Erythroblast (primary cell): ENCODE results near the gene SARDH.

ENCODE experiments used
- GATA1 ChIP-seq: IDR thresholded peaks from 2 replicates; pipeline ENCODE4 v1.6.1; 2011; ENCODE audit warnings: low read depth, mild to moderate bottlenecking, control low read depth, low read length, moderate library complexity
- POLR2A ChIP-seq: IDR thresholded peaks from 2 replicates; pipeline ENCODE4 v1.6.1; 2011; ENCODE audit warnings: mild to moderate bottlenecking, low read length

DNA sequence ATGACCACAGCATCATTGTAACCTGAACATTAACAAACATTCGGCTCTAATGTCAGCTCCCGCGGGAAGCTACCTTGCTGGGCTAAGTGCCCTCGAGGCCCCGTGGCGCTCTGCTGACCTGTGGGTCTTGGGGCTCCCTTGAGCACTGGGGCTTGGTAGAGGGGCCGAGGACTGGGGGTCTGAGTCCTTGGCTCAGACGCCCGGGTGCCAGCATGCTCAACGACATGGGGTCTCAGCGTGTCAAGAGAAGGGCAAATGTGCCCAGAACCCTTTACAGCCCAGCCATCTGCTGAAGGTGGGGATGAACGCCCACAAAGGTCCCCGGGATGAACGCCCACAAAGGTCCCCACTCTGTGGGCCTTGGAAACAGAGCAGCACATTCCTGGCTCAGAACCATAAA, 39.7 kb upstream of the SARDH start:
- TF ChIP-seq POLR2A, result no peak
- TF ChIP-seq GATA1, result no peak
